ENCODE data around the gene ASRGL1.
"Not testable (repeated sequence)": the region's sequence is repeated elsewhere in the genome, so short reads cannot be mapped to it uniquely, and the experiment has no call there.

The ASRGL1 gene

DNA sequence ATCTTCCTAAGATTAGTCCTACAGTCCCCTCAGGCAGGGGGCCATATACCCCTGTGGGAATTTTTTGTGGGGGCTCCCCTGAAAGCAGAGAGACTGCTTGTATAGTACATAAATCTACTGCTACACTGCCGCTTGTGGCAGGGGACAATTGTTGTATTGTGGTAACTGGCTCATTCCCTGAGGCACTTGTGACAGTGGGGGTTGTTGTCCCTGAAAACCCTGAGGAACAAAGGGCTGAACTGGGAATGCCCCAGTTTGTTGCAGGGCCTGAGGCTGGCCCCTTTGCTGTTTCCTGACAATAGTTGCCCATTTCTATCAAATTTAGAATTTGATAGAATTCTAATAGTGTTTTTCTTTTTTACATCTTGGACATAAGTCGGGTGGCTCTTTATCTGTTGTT is 42.3 kb downstream of the ASRGL1 start:
- H2BK120ac ChIP-seq (ENCODE audit: insufficient read depth, low read length, poor library complexity); H3K4me2 ChIP-seq (ENCODE audit: low read length): not testable (repeated sequence)

GRCh38 chr11:62380821-62381245 is 43.6 kb downstream of the ASRGL1 start:
- not testable (repeated sequence) for H3K9me3 ChIP-seq (ENCODE audit: insufficient read depth, low read depth, low read length); H3K18ac ChIP-seq (ENCODE audit: low read length); H2BK12ac ChIP-seq (ENCODE audit: low read length); H3K14ac ChIP-seq (ENCODE audit: low read length); H2BK120ac ChIP-seq (ENCODE audit: insufficient read depth, low read length, poor library complexity); H3K9ac ChIP-seq (ENCODE audit: low read length); H3K4me2 ChIP-seq (ENCODE audit: low read length); H3K4me3 ChIP-seq (ENCODE audit: low read depth, low read length); H3K4me1 ChIP-seq (ENCODE audit: control insufficient read depth in 1 of 2, insufficient read depth in 2 of 2, low read length in 2 of 2); H4K91ac ChIP-seq (ENCODE audit: low read depth, low read length); H3K4ac ChIP-seq (ENCODE audit: low read depth, low read length); H2BK5ac ChIP-seq (ENCODE audit: low read depth, low read length, poor library complexity); H3K27ac ChIP-seq (ENCODE audit: low read depth, low read length); H2AFZ ChIP-seq (ENCODE audit: insufficient read depth, low read length, poor library complexity); H3K27me3 ChIP-seq (ENCODE audit: insufficient read depth, low read length); H3K79me1 ChIP-seq (ENCODE audit: low read length); H2AK5ac ChIP-seq (ENCODE audit: low read length); H3K79me2 ChIP-seq (ENCODE audit: control insufficient read depth, insufficient read depth, low read length, poor library complexity); H3K23ac ChIP-seq (ENCODE audit: low read length); H3K36me3 ChIP-seq (ENCODE audit: control insufficient read depth in 1 of 2, insufficient read depth in 2 of 2, low read length in 2 of 2); H4K8ac ChIP-seq (ENCODE audit: low read depth, low read length); H4K12ac ChIP-seq (ENCODE audit: low read depth, low read length)
- WGBS (ENCODE audit: extremely low coverage, insufficient coverage, insufficient read length) = no CpG with 5 or more reads among the region's 12 CpGs
- peak; percentile 38 to 92 for DNase-seq

More for the DNA sequence above, 42.3 kb downstream of the ASRGL1 start:
- H3K18ac ChIP-seq (ENCODE audit: low read length); H3K36me3 ChIP-seq (ENCODE audit: control insufficient read depth in 1 of 2, insufficient read depth in 2 of 2, low read length in 2 of 2); H3K79me2 ChIP-seq (ENCODE audit: control insufficient read depth, insufficient read depth, low read length, poor library complexity); H3K79me1 ChIP-seq (ENCODE audit: low read length); H2BK5ac ChIP-seq (ENCODE audit: low read depth, low read length, poor library complexity); H4K91ac ChIP-seq (ENCODE audit: low read depth, low read length); H3K14ac ChIP-seq (ENCODE audit: low read length); H2AFZ ChIP-seq (ENCODE audit: insufficient read depth, low read length, poor library complexity); H4K12ac ChIP-seq (ENCODE audit: low read depth, low read length); H3K27me3 ChIP-seq (ENCODE audit: insufficient read depth, low read length); H3K23ac ChIP-seq (ENCODE audit: low read length); H3K27ac ChIP-seq (ENCODE audit: low read depth, low read length); H4K8ac ChIP-seq (ENCODE audit: low read depth, low read length); DNase-seq; H3K4me3 ChIP-seq (ENCODE audit: low read depth, low read length); H3K4ac ChIP-seq (ENCODE audit: low read depth, low read length); H3K9me3 ChIP-seq (ENCODE audit: insufficient read depth, low read depth, low read length); H3K9ac ChIP-seq (ENCODE audit: low read length); H3K4me1 ChIP-seq (ENCODE audit: control insufficient read depth in 1 of 2, insufficient read depth in 2 of 2, low read length in 2 of 2); H2BK12ac ChIP-seq (ENCODE audit: low read length); H2AK5ac ChIP-seq (ENCODE audit: low read length): not testable (repeated sequence)
- no CpG with 5 or more reads among the region's 2 CpGs for WGBS (ENCODE audit: extremely low coverage, insufficient coverage, insufficient read length)

DNA sequence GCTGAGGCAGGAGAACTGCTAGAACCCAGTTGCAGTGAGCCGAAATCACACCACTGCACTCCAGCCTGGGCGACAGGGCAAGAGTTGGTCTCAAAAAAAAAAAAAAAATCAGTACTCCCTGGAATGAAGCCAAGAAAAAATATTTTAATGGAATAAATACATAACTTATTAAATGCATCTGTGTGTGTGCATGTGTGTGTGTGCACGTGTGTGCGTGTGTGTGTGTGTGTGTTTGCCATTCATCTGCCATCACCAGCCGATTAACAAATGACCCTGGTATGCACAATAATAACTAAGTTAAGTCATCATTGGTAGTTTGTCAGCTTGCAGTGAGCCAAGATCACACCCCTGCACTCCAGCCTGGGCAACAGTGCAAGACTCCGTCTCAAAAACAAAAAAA is 46.6 kb downstream of the ASRGL1 start:
- Histone ChIP-seq H2AK5ac (ENCODE audit: low read length) (no peak overlapping the region), H3K27me3 (ENCODE audit: insufficient read depth, low read length) (no peaks in the 10 kb centered on the region), H4K12ac (ENCODE audit: low read depth, low read length) (no peak overlapping the region)

GRCh38 chr11:62386083-62386482 is 48.8 kb downstream of the ASRGL1 start:
- not testable (repeated sequence) for H3K79me2 ChIP-seq (ENCODE audit: control insufficient read depth, insufficient read depth, low read length, poor library complexity)

More for the DNA sequence above, 46.6 kb downstream of the ASRGL1 start:
- H3K4me1 ChIP-seq (ENCODE audit: control insufficient read depth in 1 of 2, insufficient read depth in 2 of 2, low read length in 2 of 2) = peaks cover 2% of the 10 kb centered on the region in 2 experiments
- no peak overlapping the region for H2BK5ac ChIP-seq (ENCODE audit: low read depth, low read length, poor library complexity)
- DNase-seq = no peak
- no peak overlapping the region for H4K91ac ChIP-seq (ENCODE audit: low read depth, low read length)
- H2BK12ac ChIP-seq (ENCODE audit: low read length) = no peak overlapping the region
- H3K4me3 ChIP-seq (ENCODE audit: low read depth, low read length) = no peak overlapping the region
- no CpG with 5 or more reads among the region's 6 CpGs for WGBS (ENCODE audit: extremely low coverage, insufficient coverage, insufficient read length)
- H3K9ac ChIP-seq (ENCODE audit: low read length) = no peak overlapping the region
- H3K79me1 ChIP-seq (ENCODE audit: low read length) = no peaks in the 10 kb centered on the region
- no peak overlapping the region for H2AFZ ChIP-seq (ENCODE audit: insufficient read depth, low read length, poor library complexity)
- no peak overlapping the region for H3K4ac ChIP-seq (ENCODE audit: low read depth, low read length)
- no peak overlapping the region for H3K14ac ChIP-seq (ENCODE audit: low read length)
- no peaks in the 10 kb centered on the region for H3K36me3 ChIP-seq (ENCODE audit: control insufficient read depth in 1 of 2, insufficient read depth in 2 of 2, low read length in 2 of 2)
- no peaks in the 10 kb centered on the region for H3K79me2 ChIP-seq (ENCODE audit: control insufficient read depth, insufficient read depth, low read length, poor library complexity)
- H3K18ac ChIP-seq (ENCODE audit: low read length) = no peak overlapping the region
- no peak overlapping the region for H3K23ac ChIP-seq (ENCODE audit: low read length)
- H3K4me2 ChIP-seq (ENCODE audit: low read length) = no peak overlapping the region
- no peak overlapping the region for H4K8ac ChIP-seq (ENCODE audit: low read depth, low read length)
- no peak overlapping the region for H3K27ac ChIP-seq (ENCODE audit: low read depth, low read length)
- H2BK120ac ChIP-seq (ENCODE audit: insufficient read depth, low read length, poor library complexity) = no peak overlapping the region
- no peaks in the 10 kb centered on the region for H3K9me3 ChIP-seq (ENCODE audit: insufficient read depth, low read depth, low read length)

More at GRCh38 chr11:62386083-62386482, 48.8 kb downstream of the ASRGL1 start:
- H3K9ac ChIP-seq (ENCODE audit: low read length); H3K4ac ChIP-seq (ENCODE audit: low read depth, low read length); H3K4me3 ChIP-seq (ENCODE audit: low read depth, low read length); H4K8ac ChIP-seq (ENCODE audit: low read depth, low read length); H3K27me3 ChIP-seq (ENCODE audit: insufficient read depth, low read length); H3K4me2 ChIP-seq (ENCODE audit: low read length); H3K27ac ChIP-seq (ENCODE audit: low read depth, low read length); H3K36me3 ChIP-seq (ENCODE audit: control insufficient read depth in 1 of 2, insufficient read depth in 2 of 2, low read length in 2 of 2); H2BK5ac ChIP-seq (ENCODE audit: low read depth, low read length, poor library complexity); H2BK120ac ChIP-seq (ENCODE audit: insufficient read depth, low read length, poor library complexity); H4K91ac ChIP-seq (ENCODE audit: low read depth, low read length); H3K23ac ChIP-seq (ENCODE audit: low read length); H2AK5ac ChIP-seq (ENCODE audit: low read length); H3K18ac ChIP-seq (ENCODE audit: low read length); H3K4me1 ChIP-seq (ENCODE audit: control insufficient read depth in 1 of 2, insufficient read depth in 2 of 2, low read length in 2 of 2); H3K79me1 ChIP-seq (ENCODE audit: low read length); DNase-seq; H3K14ac ChIP-seq (ENCODE audit: low read length); H3K9me3 ChIP-seq (ENCODE audit: insufficient read depth, low read depth, low read length); H2AFZ ChIP-seq (ENCODE audit: insufficient read depth, low read length, poor library complexity); H4K12ac ChIP-seq (ENCODE audit: low read depth, low read length); H2BK12ac ChIP-seq (ENCODE audit: low read length): not testable (repeated sequence)
- WGBS (ENCODE audit: extremely low coverage, insufficient coverage, insufficient read length) = no CpG with 5 or more reads among the region's 3 CpGs

Data from trophoblast cell (in vitro differentiated cells and primary cell).